GM12874 (cell line): ENCODE results near the gene UNKL.

Experiments
- CTCF ChIP-seq: IDR thresholded peaks from 2 replicates; pipeline ENCODE4 v1.5.1; 2011; ENCODE audit warnings: low read depth, mild to moderate bottlenecking, control low read depth, low read length, moderate library complexity; ENCODE audit not compliant: insufficient read depth

The UNKL gene

GRCh38 chr16:1450218-1450617, 35.7 kb upstream of the UNKL start:
- TF ChIP-seq CTCF: no peak

GRCh38 chr16:1449201-1449788, 34.8 kb upstream of the UNKL start:
- TF ChIP-seq CTCF: no peak

- TF ChIP-seq CTCF: no peak
These were observed 34.1 kb upstream of the UNKL start for GRCh38 chr16:1448536-1449116.

GRCh38 chr16:1447965-1448364, 33.5 kb upstream of the UNKL start:
- TF ChIP-seq CTCF: no peak

- TF ChIP-seq CTCF: no peak
These were observed 32.0 kb upstream of the UNKL start for GRCh38 chr16:1446296-1447080.

GRCh38 chr16:1445518-1446203, 31.2 kb upstream of the UNKL start:
- TF ChIP-seq CTCF: no peak
